ENCODE data around the gene NPEPL1. TPM values are rescaled to one million over a fixed set of nuclear protein-coding genes. Genes with fewer than 3 reads are reported as not detected.

NPEPL1 gene
- total and polyA plus RNA-seq, 10 of the 15 experiments (the other 5 are each of a cell fraction or from before 2014, with no cell fraction given), result 0.08 to 21.3 (median 10.2) TPM

- ChIA-PET CTCF (no interaction called here), POLR2A (no interaction called here), SMC1A (ENCODE audit: uncharacterized antibody, unreplicated experiment) (no interaction called here), RAD21 (ENCODE audit: unreplicated experiment) (no interaction called here)
- in situ Hi-C loops (cut with MboI), result no loop called here
- Histone ChIP-seq H3K79me2 (ENCODE audit: control insufficient read depth, insufficient read depth, low read length) (no peaks in the 10 kb centered on the region), H3K4me1 (ENCODE audit: control insufficient read depth, insufficient read depth, low read length) (no peaks in the 10 kb centered on the region), H3K4me3 (no peak overlapping the region), H3K4me2 (ENCODE audit: control insufficient read depth, insufficient read depth) (no peak overlapping the region), H3K9me3 (replicated peaks; ENCODE audit: control insufficient read depth, insufficient read depth, low read length) (no peaks in the 10 kb centered on the region), H4K20me1 (ENCODE audit: control insufficient read depth, insufficient read depth) (no peaks in the 10 kb centered on the region), H2AFZ (ENCODE audit: control insufficient read depth, low read depth, low read length) (no peak overlapping the region), H3K9ac (ENCODE audit: control insufficient read depth, insufficient read depth, low read length) (no peak overlapping the region), H3K36me3 (ENCODE audit: control insufficient read depth in 2 of 2, insufficient read depth in 2 of 2, low read length in 1 of 2) (no peaks in the 10 kb centered on the region), H3K27ac (ENCODE audit: control insufficient read depth, insufficient read depth) (no peak overlapping the region), H3K27me3 (replicated peaks in 1 of 2; ENCODE audit: control insufficient read depth in 2 of 2, insufficient read depth in 2 of 2, low read length in 1 of 2) (no peaks in the 10 kb centered on the region)
- TSS peak; percentile 45 for BruUV-seq (replicated peaks)
- FAIRE-seq (no peak), ATAC-seq (no peak), DNase-seq (ENCODE audit: low read depth, low spot score) (no peak)
- intact Hi-C loops (cut with micrococcal nuclease; ENCODE audit: unreplicated experiment), result no loop called here
- TF ChIP-seq MTA3 (IDR thresholded peaks at IDR 0.05; ENCODE audit: borderline replicate concordance, low read length), result no peak
- no peak for TF ChIP-seq POU2F2 (IDR thresholded peaks at IDR 0.05; ENCODE audit: borderline replicate concordance, low read depth, low read length)
- TF ChIP-seq CBX5 (IDR thresholded peaks at IDR 0.05; ENCODE audit: low read depth), result no peak
- TF ChIP-seq JUNB (IDR thresholded peaks at IDR 0.05), result no peak
- TF ChIP-seq IKZF1 (conservative IDR thresholded peaks at IDR 0.05), result no peak
- no peak for TF ChIP-seq CUX1 (IDR thresholded peaks at IDR 0.05; ENCODE audit: insufficient replicate concordance, low read depth, low read length)
- no peak for TF ChIP-seq BCL3 (IDR thresholded peaks at IDR 0.05; ENCODE audit: borderline replicate concordance, insufficient read depth, low read depth, low read length, poor library complexity, severe bottlenecking)
- TF ChIP-seq STAT1 (conservative IDR thresholded peaks at IDR 0.05), result no peak
- no peak for TF ChIP-seq RUNX3 (IDR thresholded peaks at IDR 0.05; ENCODE audit: low read length)
- WGBS (ENCODE audit: insufficient coverage, insufficient replicate concordance, low lambda C conversion rate, missing lambda C conversion rate), result 76% methylated on average over 9 of the region's 9 CpGs
Measured at GRCh38 chr20:58709013-58709702, 16.6 kb downstream of the NPEPL1 start.

Data from GM12878 (cell line).